Middle frontal gyrus (tissue), 1 donor: ENCODE results near the gene NOG.
A peak's percentile ranks its signal among the peaks of the same experiment; 100 is the strongest.

Source experiments
- DNase-seq: peaks from one replicate; pipeline ENCODE4 v3.0.0-alpha.2; 2015; ENCODE audit warnings: low spot score; ENCODE audit errors: extremely low spot score

NOG gene

GRCh38 chr17:56593646-56594319, at the start of gene NOG:
Gene NOG (plus strand): TSS chr17:56593699. CDS start chr17:56594224, 525 bp downstream.
- DNase-seq = peak; percentile 35

DNA sequence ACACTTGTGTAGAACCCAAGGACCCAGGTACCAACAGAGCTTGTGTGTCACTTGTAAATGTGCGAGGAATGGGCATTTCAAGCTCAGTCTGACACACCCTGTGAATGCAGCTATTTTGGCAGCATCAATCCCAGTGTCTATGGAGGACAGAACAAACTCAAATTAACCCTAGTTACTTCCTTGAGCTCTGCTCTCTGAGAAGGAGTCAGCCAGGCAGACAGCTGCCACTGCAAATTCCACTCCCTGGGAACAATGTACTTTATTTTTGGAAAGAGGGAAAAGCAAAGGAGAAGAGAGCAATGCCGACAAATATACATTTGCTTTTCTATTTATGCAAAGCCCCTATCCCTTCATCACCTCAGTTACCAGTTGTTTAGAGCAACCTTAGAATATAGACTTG, 48.4 kb upstream of the NOG start:
- DNase-seq = no peak

DNA sequence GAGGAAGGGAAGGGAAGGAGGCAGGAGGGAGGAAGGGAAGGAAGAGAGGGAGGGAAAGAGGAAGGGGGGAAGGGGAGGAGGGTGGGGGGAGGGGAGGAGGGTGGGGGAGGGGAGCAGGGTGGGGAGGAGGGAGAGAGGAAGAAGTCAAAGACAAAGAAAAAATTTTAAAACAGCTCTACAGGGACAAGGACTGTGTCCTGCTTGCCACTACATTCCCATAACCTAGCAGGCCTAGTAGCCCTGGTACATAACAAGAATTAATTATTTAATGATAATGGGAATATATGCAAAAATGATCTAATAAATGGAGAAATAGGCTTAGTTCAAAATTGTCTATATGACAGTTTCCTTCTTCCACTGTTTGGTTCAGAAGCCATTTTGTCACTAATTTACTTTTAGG, 47.6 kb upstream of the NOG start:
- DNase-seq = no peak

DNA sequence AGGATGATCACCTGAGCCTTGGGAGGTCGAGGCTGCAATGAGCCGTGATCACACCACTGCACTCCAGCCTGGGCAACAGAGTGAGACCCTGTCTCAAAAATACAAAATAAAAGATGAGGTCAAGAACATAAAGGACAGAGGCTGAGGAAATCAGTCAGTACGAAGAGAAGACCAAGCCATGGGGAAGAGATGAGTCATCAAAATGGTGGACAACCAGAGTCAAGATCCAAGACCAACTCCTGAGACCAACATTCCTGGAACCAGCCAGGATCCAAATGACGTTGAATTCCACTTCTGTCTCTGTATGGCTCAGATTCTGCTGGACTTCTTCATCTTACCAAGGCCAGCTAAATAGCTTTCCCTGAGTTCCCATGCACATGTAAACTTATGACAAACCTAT, 44.8 kb upstream of the NOG start:
- DNase-seq = no peak

DNA sequence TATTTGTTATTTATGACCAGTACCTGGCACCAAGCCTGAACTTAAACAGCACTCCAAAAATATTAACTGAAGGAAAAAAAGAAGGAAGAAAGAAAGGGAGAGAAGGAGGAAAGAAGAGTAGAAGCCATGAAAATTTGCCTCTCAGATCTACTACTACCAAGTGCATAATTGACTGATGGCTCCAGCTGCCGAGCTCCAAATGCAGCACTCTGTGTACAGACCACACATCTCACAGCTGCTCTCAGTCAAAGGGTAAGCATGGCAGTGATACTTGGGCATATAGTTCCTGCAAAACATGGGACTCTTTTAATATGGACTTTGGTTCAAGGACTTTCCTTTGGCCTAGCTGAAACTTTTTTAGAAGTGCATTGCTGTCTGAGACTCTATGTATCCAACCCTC, 44.0 kb upstream of the NOG start:
- DNase-seq = no peak

GRCh38 chr17:56557682-56558081, 35.8 kb upstream of the NOG start:
- no peak for DNase-seq

GRCh38 chr17:56558088-56558487, 35.4 kb upstream of the NOG start:
- DNase-seq = no peak

- no peak for DNase-seq
Measured at GRCh38 chr17:56570199-56570598, 23.3 kb upstream of the NOG start.

- DNase-seq = no peak
Measured at GRCh38 chr17:56571456-56571855, 22.0 kb upstream of the NOG start.

- DNase-seq = no peak
Measured at GRCh38 chr17:56577190-56577842, 16.2 kb upstream of the NOG start.

DNA sequence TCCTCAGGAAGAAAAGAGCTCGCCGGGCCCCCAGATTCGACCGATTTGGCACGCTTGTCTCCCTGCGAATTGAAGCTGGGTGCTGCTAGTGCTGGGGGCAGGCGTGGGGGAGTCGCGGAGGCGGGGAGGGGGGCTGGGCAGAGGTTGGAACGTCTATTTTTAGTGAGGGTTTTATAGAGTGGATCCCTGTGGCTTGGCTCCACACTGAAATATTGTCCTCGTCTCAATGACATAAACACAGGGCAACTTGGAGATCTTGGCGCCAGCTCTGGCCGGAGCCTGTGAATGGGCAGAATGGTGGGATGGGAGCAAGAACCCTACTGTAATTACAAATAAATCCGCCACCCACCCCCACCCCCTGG, 15.7 kb upstream of the NOG start:
- DNase-seq = no peak

DNA sequence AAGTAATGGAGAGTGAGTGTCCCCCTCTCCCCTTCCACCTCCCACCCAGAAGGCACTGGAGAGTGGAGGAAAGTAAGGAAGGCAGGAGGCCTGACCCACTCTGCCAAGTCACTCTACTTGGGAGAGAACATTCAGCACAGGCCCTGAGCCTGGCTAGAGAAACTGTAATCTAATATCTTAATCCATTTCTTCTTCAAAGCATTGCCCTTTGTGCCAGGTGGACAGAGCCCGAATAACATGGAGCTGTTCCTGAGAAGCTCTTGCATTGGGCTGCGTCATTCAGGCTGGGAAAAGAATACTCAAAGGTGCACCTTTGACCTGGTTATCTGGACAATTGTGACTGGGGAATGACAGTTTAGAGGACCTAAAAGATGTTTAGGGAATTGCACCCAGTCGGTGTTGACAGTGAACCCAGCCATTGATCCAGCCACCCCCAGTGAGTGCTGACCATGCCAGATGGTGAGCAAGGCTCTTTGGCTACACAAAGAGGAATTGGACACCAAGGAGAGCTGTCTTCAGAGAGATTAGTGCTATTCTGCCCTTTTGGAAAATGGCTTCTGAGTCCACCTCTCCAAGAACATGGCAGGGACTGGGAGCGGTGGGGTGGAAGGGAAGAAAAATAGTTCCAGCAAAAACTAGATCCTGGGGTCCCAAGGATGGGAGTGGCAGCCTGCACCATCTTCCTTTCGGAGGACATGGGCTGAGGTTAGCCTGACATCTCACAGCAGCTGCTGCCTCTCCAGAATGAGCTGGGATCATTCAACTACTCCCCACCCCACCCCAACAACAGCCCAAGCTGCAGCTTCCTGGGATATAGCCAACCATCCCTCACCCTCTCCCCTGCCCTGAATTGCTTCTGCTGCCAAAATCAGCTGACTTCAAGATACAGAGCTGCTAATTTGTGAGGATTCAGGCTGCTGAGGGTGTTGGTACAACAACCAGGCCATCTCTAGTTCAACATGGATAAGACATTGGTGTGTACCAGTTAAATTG, 11.6 kb upstream of the NOG start:
- DNase-seq = no peak

- no peak for DNase-seq
Measured at GRCh38 chr17:56583772-56584171, 9.7 kb upstream of the NOG start.

- DNase-seq = no peak
Measured at GRCh38 chr17:56587298-56587697, 6.2 kb upstream of the NOG start.

DNA sequence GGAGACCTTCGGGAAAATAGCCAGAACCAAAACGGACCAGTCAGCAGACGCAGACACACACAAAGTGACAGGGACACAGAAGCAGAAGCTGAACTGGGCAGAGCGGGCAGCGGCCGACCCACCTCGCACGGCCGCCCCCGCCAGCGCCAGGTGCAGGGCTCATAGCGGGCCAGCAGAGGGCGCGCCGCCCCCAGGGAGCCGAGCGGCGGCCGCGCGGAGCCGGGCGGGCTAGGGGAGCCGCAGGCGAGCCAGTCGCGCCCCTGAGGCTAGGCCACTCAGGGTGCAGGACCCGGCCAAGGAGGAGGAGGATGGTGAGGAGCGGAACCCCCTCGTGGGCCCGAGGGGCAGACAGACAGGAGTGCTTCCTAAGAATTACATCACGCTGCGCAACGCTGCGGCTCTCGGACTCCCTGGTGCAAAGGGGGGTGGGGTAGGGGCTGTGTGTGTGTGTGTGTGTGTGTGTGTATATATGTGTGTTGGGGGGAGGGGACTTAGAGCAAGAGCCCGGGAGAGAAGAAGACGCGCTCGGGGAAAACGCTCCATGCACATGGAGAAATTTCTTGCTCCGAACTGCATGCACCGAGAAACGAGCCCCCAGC, 913 bp upstream of the NOG start:
- peak; percentile 44 for DNase-seq

DNA sequence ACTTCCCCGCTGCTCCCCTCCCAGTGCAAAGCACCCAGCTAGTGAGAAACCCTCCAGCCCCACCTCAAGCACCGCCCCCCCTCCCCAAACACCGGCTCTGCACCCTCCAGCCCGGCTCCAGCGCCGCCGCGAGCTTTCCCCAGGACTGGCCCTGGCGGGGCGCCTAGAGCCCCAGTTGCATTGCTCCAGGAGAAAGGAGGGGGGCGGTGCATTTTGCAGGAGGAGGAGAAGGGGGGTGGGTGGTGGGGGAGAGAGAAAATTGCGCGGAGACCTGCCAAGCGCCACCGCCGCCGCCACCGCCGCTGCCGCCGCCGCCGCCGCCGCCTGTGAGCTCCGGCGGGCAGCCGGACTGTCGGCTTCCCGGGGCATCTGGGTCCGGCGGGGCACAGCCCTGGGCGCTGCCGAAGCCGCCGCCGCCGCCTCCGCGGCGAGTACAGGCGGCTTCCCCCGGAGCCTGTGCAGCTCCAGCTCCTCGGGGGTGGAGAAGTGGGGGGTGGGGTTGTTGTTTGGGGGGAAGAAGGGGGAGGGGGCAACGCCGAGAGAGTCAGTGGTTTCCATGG, 333 bp upstream of the NOG start:
- DNase-seq = no peak

GRCh38 chr17:56594320-56595107, 1.0 kb downstream of the NOG start:
- DNase-seq = no peak

DNA sequence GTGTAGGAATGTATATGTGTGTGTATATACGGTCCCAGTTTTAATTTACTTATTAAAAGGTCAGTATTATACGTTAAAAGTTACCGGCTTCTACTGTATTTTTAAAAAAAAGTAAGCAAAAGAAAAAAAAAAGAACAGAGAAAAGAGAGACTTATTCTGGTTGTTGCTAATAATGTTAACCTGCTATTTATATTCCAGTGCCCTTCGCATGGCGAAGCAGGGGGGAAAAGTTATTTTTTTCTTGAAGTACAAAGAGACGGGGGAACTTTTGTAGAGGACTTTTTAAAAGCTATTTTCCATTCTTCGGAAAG, 1.6 kb downstream of the NOG start:
- DNase-seq = no peak

DNA sequence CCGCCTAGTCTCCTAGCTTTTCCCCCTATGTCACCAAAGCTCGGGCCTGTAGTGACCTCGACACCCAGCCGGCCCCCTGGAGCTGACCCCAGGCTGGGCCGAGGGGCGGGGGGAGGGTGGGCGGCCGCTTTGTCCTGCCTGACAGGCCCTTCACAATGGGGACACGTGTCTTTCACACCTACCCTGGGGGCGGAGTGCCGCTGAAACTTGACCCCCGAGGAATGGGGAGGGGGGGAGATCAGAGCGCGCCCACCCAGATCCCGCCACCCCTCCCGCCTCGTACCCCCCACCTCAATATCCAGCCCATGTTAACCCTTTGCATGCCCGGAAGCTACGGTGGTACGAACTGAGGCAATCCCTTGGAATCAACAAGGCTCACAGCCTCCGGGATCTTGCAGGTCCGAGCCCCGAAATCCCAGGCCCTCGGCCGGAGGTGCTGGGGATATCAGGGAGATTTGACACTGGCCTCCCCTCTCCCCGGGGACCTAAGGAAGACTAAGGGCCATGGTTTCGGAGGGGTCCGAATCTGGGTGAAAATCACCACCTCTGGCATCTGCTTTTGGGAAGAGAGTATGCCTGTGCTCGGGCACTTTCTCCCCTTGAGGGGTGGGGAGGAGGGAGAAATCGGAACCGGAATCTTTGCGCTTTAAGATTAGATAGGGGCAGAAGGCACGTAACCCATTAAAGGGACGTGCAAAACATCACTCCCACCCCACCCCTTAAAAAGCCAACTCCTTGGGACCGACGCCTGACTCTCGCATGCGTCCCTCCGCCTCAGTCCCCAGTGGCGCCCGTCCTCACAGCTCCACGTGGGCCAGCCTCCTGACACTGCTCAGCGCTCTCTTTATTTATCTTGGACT, 2.6 kb downstream of the NOG start:
- DNase-seq = no peak
